ENCODE results near the gene UVRAG.
"Not testable (repeated sequence)": the region's sequence is repeated elsewhere in the genome, so short reads cannot be mapped to it uniquely, and the experiment has no call there.

GRCh38 chr11:76060475-76061036 lies 245.5 kb downstream of the UVRAG start:
- TF ChIP-seq CTCF, POLR2A (IDR thresholded peaks at IDR 0.05): not testable (repeated sequence)
